B cell (primary cell): ENCODE results near the gene ZNF22. TPM values are rescaled to one million over a fixed set of nuclear protein-coding genes. Genes with fewer than 3 reads are reported as not detected.

ENCODE experiments used
- ATAC-seq: fragments of 200-7000 bp; cut with Tn5 transposase; one replicate; pipeline ENCODE4 v1.10.0; 2021; ENCODE audit warnings: low read depth, mild to moderate bottlenecking, moderate number of reproducible peaks, moderate library complexity
- CTCF ChIA-PET: fragments of 350-600 bp; sonication (Branson Sonifier 250); formaldehyde crosslinking; loops from one replicate; lab custom pipeline; 2021; ENCODE audit warnings: antibody characterized with exemption, inconsistent platforms; lab: Charles Lee
- POLR2A ChIA-PET: fragments of 350-600 bp; sonication (Branson Sonifier 250); formaldehyde crosslinking; loops from one replicate; lab custom pipeline; 2021; ENCODE audit warnings: antibody characterized with exemption; lab: Charles Lee
- DNase-seq: peaks from one replicate; pipeline ENCODE4 v3.0.0; 2013
- H2AFZ ChIP-seq: 2 replicates; pipeline ENCODE4 v1.6.1; 2012; ENCODE audit warnings: mild to moderate bottlenecking, low read depth, low read length; ENCODE audit not compliant: insufficient read depth, poor library complexity, severe bottlenecking
- H3K27ac ChIP-seq, 2 donors: 1 replicate in 1 of 2; 2 replicates in 1 of 2; pipeline ENCODE4 v1.5.1; 2012 to 2013; ENCODE audit warnings: low read length in 2 of 2, mild to moderate bottlenecking in 2 of 2, moderate library complexity in 1 of 2
- H3K27me3 ChIP-seq, 4 experiments: fragments of 200-600 bp in 1 of 4; sonication (generic) in 1 of 4; replicated peaks in 1 of 4; 1 replicate in 2 of 4; 2 replicates in 2 of 4; pipeline versions ENCODE4 v1.6.1 to v1.7.0; 2013 to 2016; ENCODE audit warnings: low read length in 3 of 4, mild to moderate bottlenecking in 2 of 4, mixed read lengths in 1 of 4, moderate library complexity in 1 of 4; ENCODE audit not compliant: insufficient read depth in 4 of 4, control insufficient read depth in 3 of 4; ENCODE audit errors: control extremely low read depth in 1 of 4
- H3K36me3 ChIP-seq, 2 experiments: replicated peaks in 1 of 2; 1 replicate in 1 of 2; 2 replicates in 1 of 2; pipeline versions ENCODE4 v1.6.1 to v1.7.1; 2013; ENCODE audit warnings: low read length in 1 of 2; ENCODE audit not compliant: insufficient read depth in 2 of 2, control insufficient read depth in 1 of 2; ENCODE audit errors: control extremely low read depth in 1 of 2, extremely low read depth in 1 of 2
- H3K4me1 ChIP-seq, 2 donors: fragments of 200-600 bp in 1 of 2; sonication (generic) in 1 of 2; 1 replicate in 1 of 2; 2 replicates in 1 of 2; pipeline versions ENCODE4 v1.5.1 to v1.6.1; 2013 to 2017; ENCODE audit warnings: low read length in 2 of 2; ENCODE audit not compliant: control insufficient read depth in 2 of 2, insufficient read depth in 2 of 2
- H3K4me2 ChIP-seq: replicated peaks from 2 replicates; pipeline ENCODE3; 2012; ENCODE audit warnings: mild to moderate bottlenecking, low read depth, low read length; ENCODE audit not compliant: poor library complexity, severe bottlenecking
- H3K4me3 ChIP-seq, 5 experiments: fragments of 200-600 bp in 1 of 5; sonication (generic) in 1 of 5; 1 replicate in 3 of 5; 2 replicates in 2 of 5; pipeline versions ENCODE4 v1.5.1 to v1.7.0; 2011 to 2016; ENCODE audit warnings: low read length in 4 of 5, mild to moderate bottlenecking in 4 of 5, low read depth in 2 of 5, control low read depth in 1 of 5, moderate library complexity in 1 of 5; ENCODE audit not compliant: insufficient read depth in 1 of 5; ENCODE audit errors: control extremely low read depth in 1 of 5, extremely low read depth in 1 of 5
- H3K79me2 ChIP-seq: fragments of 200-600 bp; sonication (generic); one replicate; pipeline ENCODE4 v1.6.0; 2016; ENCODE audit warnings: low read length; ENCODE audit not compliant: control insufficient read depth, insufficient read depth
- H3K9ac ChIP-seq: fragments of 200-600 bp; sonication (generic); 2 replicates; pipeline ENCODE4 v1.6.1; 2017; ENCODE audit warnings: mild to moderate bottlenecking, low read length, moderate library complexity
- H3K9me3 ChIP-seq, 3 donors: one replicate each; pipeline versions ENCODE4 v1.6.1 to v1.7.1; 2013; ENCODE audit warnings: low read length in 2 of 3; ENCODE audit not compliant: control insufficient read depth in 2 of 3, insufficient read depth in 1 of 3; ENCODE audit errors: control extremely low read depth in 1 of 3
- H4K20me1 ChIP-seq: 2 replicates; pipeline ENCODE4 v1.6.0; 2012; ENCODE audit warnings: mild to moderate bottlenecking, low read length; ENCODE audit not compliant: insufficient read depth, control insufficient read depth, poor library complexity, severe bottlenecking
- H3K27ac Mint-ChIP-seq: one replicate; pipeline ENCODE4 v1.8.0; 2021; ENCODE audit warnings: mixed read lengths
- H3K27me3 Mint-ChIP-seq: one replicate; pipeline ENCODE4 v1.8.0; 2021; ENCODE audit warnings: mixed read lengths
- H3K4me1 Mint-ChIP-seq: one replicate; pipeline ENCODE4 v1.8.0; 2021; ENCODE audit warnings: mixed read lengths
- H3K4me3 Mint-ChIP-seq: one replicate; pipeline ENCODE4 v1.8.0; 2021; ENCODE audit warnings: mixed read lengths
- H3K9me3 Mint-ChIP-seq: one replicate; pipeline ENCODE4 v1.8.0; 2022; ENCODE audit warnings: mixed read lengths; ENCODE audit not compliant: insufficient read depth
- CTCF ChIP-seq: fragments of 200-600 bp; IDR thresholded peaks from one replicate; pipeline ENCODE4 v1.8.0; 2022; ENCODE audit warnings: antibody characterized with exemption, mild to moderate bottlenecking
- EZH2 ChIP-seq: IDR thresholded peaks from 2 replicates; pipeline ENCODE4 v1.6.1; 2012; ENCODE audit warnings: borderline replicate concordance, low read depth, mild to moderate bottlenecking, moderate library complexity, low read length; ENCODE audit not compliant: insufficient read depth, poor library complexity, severe bottlenecking
- WGBS: methylation state at CpG from one replicate; pipeline ENCODE4 v1.1.5; 2013; ENCODE audit warnings: missing lambda C conversion rate; ENCODE audit not compliant: insufficient coverage; 5-methylcytosine and 5-hydroxymethylcytosine counted together
- intact Hi-C: fragments of 100-400 bp; cut with micrococcal nuclease; formaldehyde crosslinking; loops from one replicate; pipeline ENCODE4 v1.10.0; 2022
- polyA plus RNA-seq: library from polyadenylated mRNA; depleted of rRNA; stranded (reverse); fragments of >200 nt; gene quantifications from 2 replicates; pipeline ENCODE4 v1.2.3, GENCODE V29; 2012
- total RNA-seq, 2 donors: library from RNA; stranded (reverse); fragments of 120-200 nt in 1 of 2; gene quantifications; 1 replicate in 1 of 2; 2 replicates in 1 of 2; pipeline versions ENCODE4 v1.2.3 to v1.2.4, GENCODE V29; 2013 to 2022

The ZNF22 gene
- total and polyA plus RNA-seq, 2 donors (not counting 1 experiment from before 2014, with no cell fraction given), result 7.7 to 31.4 TPM

- no peaks in the 10 kb centered on the region for H3K9me3 Mint-ChIP-seq
- TF ChIP-seq CTCF, result no peak
- no peak for TF ChIP-seq EZH2
- no peaks in the 10 kb centered on the region for H3K4me1 Mint-ChIP-seq
- DNase-seq (no peak), ATAC-seq (no peak)
- H3K27me3 Mint-ChIP-seq, result no peaks in the 10 kb centered on the region
- ChIA-PET POLR2A (no interaction called here), CTCF (interaction anchor here (9.0 kb wide), 1 partner anchor 49 kb away, joined by 93 read pairs; no protein-coding TSS in a partner anchor)
- Histone ChIP-seq H3K27me3 (peaks cover 0 to 2% (median 0%) of the 10 kb centered on the region in 4 experiments), H3K4me3 (no peak overlapping the region), H3K27ac (no peak overlapping the region), H2AFZ (no peak overlapping the region), H3K4me2 (no peak overlapping the region), H3K9me3 (no peaks in the 10 kb centered on the region), H3K9ac (no peak overlapping the region), H3K79me2 (no peaks in the 10 kb centered on the region), H4K20me1 (no peaks in the 10 kb centered on the region), H3K4me1 (peaks cover 0 to 8% of the 10 kb centered on the region in 2 donors), H3K36me3 (no peaks in the 10 kb centered on the region)
- intact Hi-C loops, result no loop called here
- WGBS, result 95% methylated on average over 9 of the region's 11 CpGs
- H3K27ac Mint-ChIP-seq, result no peak overlapping the region
- no peak overlapping the region for H3K4me3 Mint-ChIP-seq
Observed at GRCh38 chr10:44981172-44982113, 19.3 kb upstream of the ZNF22 start.

- H3K9ac ChIP-seq, result no peak overlapping the region
- H3K4me1 ChIP-seq, result peaks cover 0 to 8% of the 10 kb centered on the region in 2 donors
- ChIA-PET CTCF (interaction anchor here (9.0 kb wide), 1 partner anchor 49 kb away, joined by 93 read pairs; no protein-coding TSS in a partner anchor), POLR2A (no interaction called here)
- ATAC-seq (no peak), DNase-seq (no peak)
- H4K20me1 ChIP-seq, result no peaks in the 10 kb centered on the region
- WGBS, result 57% methylated on average over 9 of the region's 9 CpGs
- Mint-ChIP-seq H3K4me3 (no peak overlapping the region), H3K27me3 (no peaks in the 10 kb centered on the region), H3K27ac (no peak overlapping the region), H3K9me3 (no peaks in the 10 kb centered on the region), H3K4me1 (no peaks in the 10 kb centered on the region)
- H3K27ac ChIP-seq, result no peak overlapping the region
- no peaks in the 10 kb centered on the region for H3K36me3 ChIP-seq
- H2AFZ ChIP-seq, result no peak overlapping the region
- intact Hi-C loops, result no loop called here
- no peak for TF ChIP-seq CTCF
- no peak for TF ChIP-seq EZH2
- no peaks in the 10 kb centered on the region for H3K27me3 ChIP-seq
- H3K4me3 ChIP-seq, result no peak overlapping the region
- no peak overlapping the region for H3K4me2 ChIP-seq
- H3K9me3 ChIP-seq, result no peaks in the 10 kb centered on the region
- H3K79me2 ChIP-seq, result no peaks in the 10 kb centered on the region
Observed at GRCh38 chr10:44982114-44982460, 18.6 kb upstream of the ZNF22 start.
